Fibroblast of pulmonary artery (primary cell): ENCODE measurements around the gene COL12A1.

Source experiments
- DNase-seq: peaks from one replicate; pipeline ENCODE4 v3.0.0-alpha.2; 2010; ENCODE audit warnings: low read depth
- H3K4me3 ChIP-seq: replicated peaks from 2 replicates; pipeline ENCODE4 v1.5.1; 2011; ENCODE audit warnings: low read depth, mild to moderate bottlenecking, control low read depth, low read length, moderate library complexity
- TF ChIP-seq, protein P1 (sequence below): IDR thresholded peaks from 2 replicates; pipeline ENCODE4 v1.5.1; 2011; ENCODE audit warnings: mild to moderate bottlenecking, control low read depth, low read length, inconsistent platforms; ENCODE audit errors: missing control alignments

Gene COL12A1

DNA sequence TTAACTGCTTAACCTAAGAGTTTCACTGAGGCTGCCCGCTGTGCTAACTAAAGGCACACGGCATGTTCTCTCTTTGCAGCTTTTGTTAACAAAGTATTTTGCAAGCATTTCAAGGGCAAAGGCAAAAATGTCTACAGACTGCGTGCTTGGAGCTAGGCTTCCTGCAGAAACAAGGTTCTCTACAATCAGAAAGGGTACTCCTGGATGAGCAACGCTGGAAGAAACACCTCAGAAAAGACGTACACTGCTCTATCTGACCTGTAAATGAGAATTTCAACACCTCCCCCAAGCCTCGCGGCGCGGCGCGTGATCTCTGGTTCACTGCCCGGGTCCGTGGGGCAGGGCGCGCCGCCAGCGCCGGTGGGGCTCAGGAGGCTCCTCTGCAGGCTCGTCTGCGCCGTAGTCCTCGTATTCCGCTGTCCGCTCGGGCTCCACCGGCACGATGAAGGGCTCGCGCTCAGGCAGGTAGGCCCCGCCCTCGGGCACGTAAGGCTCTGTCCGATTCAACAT lies 120.9 kb downstream of the COL12A1 start:
- TF ChIP-seq, protein P1, sequence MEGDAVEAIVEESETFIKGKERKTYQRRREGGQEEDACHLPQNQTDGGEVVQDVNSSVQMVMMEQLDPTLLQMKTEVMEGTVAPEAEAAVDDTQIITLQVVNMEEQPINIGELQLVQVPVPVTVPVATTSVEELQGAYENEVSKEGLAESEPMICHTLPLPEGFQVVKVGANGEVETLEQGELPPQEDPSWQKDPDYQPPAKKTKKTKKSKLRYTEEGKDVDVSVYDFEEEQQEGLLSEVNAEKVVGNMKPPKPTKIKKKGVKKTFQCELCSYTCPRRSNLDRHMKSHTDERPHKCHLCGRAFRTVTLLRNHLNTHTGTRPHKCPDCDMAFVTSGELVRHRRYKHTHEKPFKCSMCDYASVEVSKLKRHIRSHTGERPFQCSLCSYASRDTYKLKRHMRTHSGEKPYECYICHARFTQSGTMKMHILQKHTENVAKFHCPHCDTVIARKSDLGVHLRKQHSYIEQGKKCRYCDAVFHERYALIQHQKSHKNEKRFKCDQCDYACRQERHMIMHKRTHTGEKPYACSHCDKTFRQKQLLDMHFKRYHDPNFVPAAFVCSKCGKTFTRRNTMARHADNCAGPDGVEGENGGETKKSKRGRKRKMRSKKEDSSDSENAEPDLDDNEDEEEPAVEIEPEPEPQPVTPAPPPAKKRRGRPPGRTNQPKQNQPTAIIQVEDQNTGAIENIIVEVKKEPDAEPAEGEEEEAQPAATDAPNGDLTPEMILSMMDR: no peak
- DNase-seq: no peak
- no peak overlapping the region for H3K4me3 ChIP-seq

DNA sequence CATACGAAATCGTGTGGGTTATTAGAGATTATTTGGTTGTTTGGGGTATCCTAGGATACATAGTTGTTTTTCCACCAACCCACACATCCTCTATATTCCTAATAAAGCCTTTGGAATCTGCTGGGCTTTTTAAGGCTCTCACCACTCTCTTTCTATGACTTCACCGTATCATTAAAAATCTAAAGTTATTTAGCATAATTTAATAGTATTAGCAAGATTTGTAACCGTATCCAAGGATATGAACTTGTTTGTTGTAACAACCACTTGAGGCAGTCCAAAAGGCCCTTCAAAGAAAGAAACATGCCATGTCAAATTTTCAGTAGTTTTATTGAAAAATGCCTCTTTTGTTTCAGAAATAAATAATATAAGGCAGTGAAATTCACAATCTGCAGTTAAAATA lies 121.8 kb downstream of the COL12A1 start:
- H3K4me3 ChIP-seq: no peak overlapping the region
- no peak for DNase-seq
- TF ChIP-seq, protein P1: no peak

DNA sequence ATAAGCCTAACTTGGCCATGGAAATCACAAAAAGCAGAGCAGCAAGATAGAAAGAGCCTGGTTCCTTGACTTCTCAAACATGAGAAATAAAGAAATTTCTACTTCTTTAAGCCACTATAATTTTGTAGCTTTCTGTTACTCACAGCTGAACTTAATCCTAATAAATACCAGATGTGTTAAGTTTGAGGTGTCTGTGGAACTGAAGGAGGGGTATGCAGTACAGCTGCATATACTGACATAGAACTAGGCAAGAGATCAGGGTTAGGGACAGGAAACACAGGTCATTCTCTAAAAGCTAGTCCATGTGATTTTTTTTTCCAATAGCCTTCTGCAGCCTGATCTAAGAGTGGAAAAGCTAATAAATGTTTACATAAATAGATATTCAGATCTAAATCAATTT lies 123.9 kb downstream of the COL12A1 start:
- TF ChIP-seq, protein P1: no peak
- no peak overlapping the region for H3K4me3 ChIP-seq
- no peak for DNase-seq

DNA sequence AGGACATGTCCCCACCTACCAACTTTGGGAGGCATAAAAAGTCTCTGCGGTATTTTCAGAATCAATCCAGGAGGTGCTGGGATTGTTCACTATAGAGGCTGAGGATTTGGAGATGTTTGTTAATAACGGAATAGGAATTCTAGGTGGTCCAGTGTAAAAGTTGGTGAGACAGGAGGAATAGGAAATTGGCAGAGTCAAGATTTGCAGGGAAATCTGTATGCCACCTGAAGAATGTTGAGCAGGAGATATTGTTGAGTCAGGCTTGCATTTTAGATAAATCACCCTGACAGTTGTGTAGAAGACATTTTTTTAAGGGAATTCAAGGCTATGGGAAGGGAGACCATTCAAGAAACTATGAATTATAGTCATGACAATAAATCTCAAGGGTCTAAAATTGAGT lies 124.8 kb downstream of the COL12A1 start:
- no peak for DNase-seq
- TF ChIP-seq, protein P1: no peak

DNA sequence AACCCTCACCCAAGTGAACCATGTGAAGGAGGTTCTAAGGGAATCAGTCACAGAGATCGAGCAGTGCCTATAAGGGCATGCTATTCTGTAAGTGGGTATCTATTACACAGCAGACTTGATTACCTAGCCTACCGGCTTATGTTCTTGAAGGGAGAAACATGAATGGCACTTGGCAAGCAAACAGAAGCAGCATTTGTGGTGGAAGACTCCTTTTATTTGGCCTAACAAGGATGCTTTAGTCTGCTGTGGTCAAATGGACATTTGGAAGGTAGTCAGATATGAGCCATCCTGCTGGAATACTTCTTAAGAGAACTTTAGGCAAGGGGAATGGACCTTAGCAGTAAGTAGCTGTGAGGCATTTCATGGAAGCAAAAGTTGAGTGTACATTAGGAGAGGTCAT lies 126.3 kb downstream of the COL12A1 start:
- DNase-seq: no peak
- H3K4me3 ChIP-seq: no peak overlapping the region
- TF ChIP-seq, protein P1: no peak

More for the DNA sequence above, 124.8 kb downstream of the COL12A1 start:
- no peak overlapping the region for H3K4me3 ChIP-seq

DNA sequence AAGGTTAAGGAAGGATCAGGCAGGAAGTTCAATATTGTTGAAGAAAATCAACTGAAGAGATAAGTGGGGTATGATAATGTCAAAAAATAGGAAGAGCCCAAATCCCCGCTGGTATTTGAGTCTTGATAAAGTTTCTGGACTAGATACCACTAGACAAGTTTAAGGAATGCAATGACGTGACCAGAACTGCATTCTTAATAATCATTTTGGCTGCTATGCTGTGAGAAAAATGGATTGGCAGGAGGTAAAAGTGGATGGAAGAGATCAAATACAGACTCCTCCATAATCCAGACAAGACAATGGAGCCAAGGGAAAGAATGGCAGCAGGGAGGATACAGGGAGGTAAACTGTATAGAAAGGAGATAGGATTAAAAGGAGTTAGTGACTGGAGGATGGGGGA lies 128.2 kb downstream of the COL12A1 start:
- TF ChIP-seq, protein P1: no peak
- no peak overlapping the region for H3K4me3 ChIP-seq
- DNase-seq: peak; percentile 16

DNA sequence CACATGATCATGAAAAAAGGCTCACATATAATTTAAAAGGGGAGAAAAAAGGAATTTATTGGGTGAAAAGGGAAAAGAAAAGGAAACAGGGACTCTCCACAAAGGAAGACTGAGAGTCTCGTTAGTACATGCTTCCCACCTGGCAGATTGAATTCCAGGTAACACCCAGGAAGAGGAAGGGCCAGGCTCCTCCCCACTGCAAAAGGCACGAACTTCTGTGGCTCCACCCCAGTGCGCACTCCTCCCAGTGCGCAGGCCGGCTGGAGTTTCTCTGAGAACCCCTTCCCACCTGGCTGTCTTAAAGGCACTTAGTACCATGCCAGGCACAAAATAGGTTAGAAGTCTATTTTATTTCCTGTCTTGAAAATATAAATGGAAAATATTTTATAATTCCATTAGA lies 129.8 kb downstream of the COL12A1 start:
- TF ChIP-seq, protein P1: no peak
- DNase-seq: no peak
- H3K4me3 ChIP-seq: no peak overlapping the region
